ENCODE measurements around the gene LHX8. TPM values are rescaled to one million over a fixed set of nuclear protein-coding genes. Genes with fewer than 3 reads are reported as not detected.

Gene LHX8
- total RNA-seq, 2 donors from 2014 or later = 0.74 TPM; not detected in 1

DNA sequence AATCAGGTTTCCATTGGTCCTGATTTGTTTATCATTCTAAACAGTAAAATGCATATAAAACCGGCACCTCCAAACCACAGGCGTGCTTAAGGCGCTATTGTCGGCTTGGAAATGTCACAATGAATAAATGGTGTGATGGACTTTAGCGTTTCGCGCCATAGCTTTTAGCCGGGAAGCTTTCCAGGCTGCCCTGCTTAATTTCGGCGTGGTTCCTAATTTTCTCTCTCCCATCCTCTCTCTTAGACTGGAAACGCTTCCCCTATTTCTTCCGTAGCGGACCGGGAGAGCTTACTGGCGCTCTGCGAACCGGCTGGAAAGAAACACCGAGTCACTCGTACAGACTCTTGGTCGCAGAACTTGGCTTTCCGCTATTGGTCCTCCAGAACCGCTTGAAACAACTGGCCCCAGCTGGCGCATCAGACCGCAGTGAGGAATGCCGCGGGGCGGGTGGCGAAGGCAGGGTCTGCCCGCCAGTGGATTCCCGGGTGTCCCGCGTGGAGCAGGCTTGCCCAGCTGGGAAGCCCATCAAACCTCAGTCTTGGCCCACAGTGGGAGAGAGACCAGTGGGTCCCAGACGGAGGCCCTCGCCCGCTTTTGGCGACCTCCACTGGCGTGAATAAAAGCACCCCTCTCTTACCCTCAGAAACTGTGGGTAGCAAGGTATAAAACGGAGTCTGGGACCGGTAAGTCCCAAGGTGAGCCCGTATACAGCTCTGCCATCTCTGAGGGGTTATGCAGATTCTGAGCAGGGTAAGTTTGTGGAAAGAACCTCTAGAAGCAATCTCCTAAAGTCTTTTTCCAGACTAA, 4.0 kb upstream of the LHX8 start:
- Histone ChIP-seq H3K4me1 (replicated peaks) (no peaks in the 10 kb centered on the region), H3K27ac (no peak overlapping the region), H3K27me3 (replicated peaks; ENCODE audit: insufficient read depth) (peaks cover 32% of the 10 kb centered on the region), H3K36me3 (no peaks in the 10 kb centered on the region), H3K9me3 (no peaks in the 10 kb centered on the region), H3K4me3 (no peak overlapping the region)
- no peak for DNase-seq (ENCODE audit: low spot score)
- intact Hi-C loops (cut with DNase I) = no loop called here
- WGBS = 5% methylated on average over 40 of the region's 40 CpGs
- TF ChIP-seq POLR2AphosphoS5 (IDR thresholded peaks at IDR 0.05) (no peak), CTCF (IDR thresholded peaks at IDR 0.05) (no peak), POLR2A (IDR thresholded peaks at IDR 0.05) (no peak)

- no peaks in the 10 kb centered on the region for H3K4me1 ChIP-seq (replicated peaks)
- intact Hi-C loops (cut with DNase I) = no loop called here
- no peak for DNase-seq (ENCODE audit: low spot score)
- TF ChIP-seq POLR2A (IDR thresholded peaks at IDR 0.05) (no peak), POLR2AphosphoS5 (IDR thresholded peaks at IDR 0.05) (no peak), CTCF (IDR thresholded peaks at IDR 0.05) (no peak)
- H3K4me3 ChIP-seq = no peak overlapping the region
- H3K27ac ChIP-seq = no peak overlapping the region
- H3K27me3 ChIP-seq (replicated peaks; ENCODE audit: insufficient read depth) = peaks cover 33% of the 10 kb centered on the region
- H3K9me3 ChIP-seq = no peaks in the 10 kb centered on the region
- H3K36me3 ChIP-seq = no peaks in the 10 kb centered on the region
- WGBS = 4% methylated on average over 36 of the region's 36 CpGs
Measured at GRCh38 chr1:75130865-75131564, 3.2 kb upstream of the LHX8 start.

GRCh38 chr1:75131565-75132241, 2.5 kb upstream of the LHX8 start:
- no peak overlapping the region for H3K27ac ChIP-seq
- no peaks in the 10 kb centered on the region for H3K9me3 ChIP-seq
- WGBS = 5% methylated on average over 27 of the region's 27 CpGs
- H3K27me3 ChIP-seq (replicated peaks; ENCODE audit: insufficient read depth) = peaks cover 39% of the 10 kb centered on the region
- H3K4me3 ChIP-seq = no peak overlapping the region
- intact Hi-C loops (cut with DNase I) = no loop called here
- no peaks in the 10 kb centered on the region for H3K4me1 ChIP-seq (replicated peaks)
- DNase-seq (ENCODE audit: low spot score) = no peak
- H3K36me3 ChIP-seq = no peaks in the 10 kb centered on the region
- no peak for TF ChIP-seq CTCF (IDR thresholded peaks at IDR 0.05)
- TF ChIP-seq POLR2A (IDR thresholded peaks at IDR 0.05) = no peak
- no peak for TF ChIP-seq POLR2AphosphoS5 (IDR thresholded peaks at IDR 0.05)

GRCh38 chr1:75132242-75132811, 1.9 kb upstream of the LHX8 start:
- Histone ChIP-seq H3K27ac (no peak overlapping the region), H3K4me3 (no peak overlapping the region), H3K27me3 (replicated peaks; ENCODE audit: insufficient read depth) (peaks cover 45% of the 10 kb centered on the region), H3K36me3 (no peaks in the 10 kb centered on the region), H3K9me3 (no peaks in the 10 kb centered on the region), H3K4me1 (replicated peaks) (no peaks in the 10 kb centered on the region)
- DNase-seq (ENCODE audit: low spot score) = no peak
- TF ChIP-seq POLR2AphosphoS5 (IDR thresholded peaks at IDR 0.05) (no peak), CTCF (IDR thresholded peaks at IDR 0.05) (no peak), POLR2A (IDR thresholded peaks at IDR 0.05) (no peak)
- 10% methylated on average over 23 of the region's 23 CpGs for WGBS
- intact Hi-C loops (cut with DNase I) = no loop called here

All from prostate gland (tissue), 2 donors.